ENCODE results near the gene IPO11.

DNA sequence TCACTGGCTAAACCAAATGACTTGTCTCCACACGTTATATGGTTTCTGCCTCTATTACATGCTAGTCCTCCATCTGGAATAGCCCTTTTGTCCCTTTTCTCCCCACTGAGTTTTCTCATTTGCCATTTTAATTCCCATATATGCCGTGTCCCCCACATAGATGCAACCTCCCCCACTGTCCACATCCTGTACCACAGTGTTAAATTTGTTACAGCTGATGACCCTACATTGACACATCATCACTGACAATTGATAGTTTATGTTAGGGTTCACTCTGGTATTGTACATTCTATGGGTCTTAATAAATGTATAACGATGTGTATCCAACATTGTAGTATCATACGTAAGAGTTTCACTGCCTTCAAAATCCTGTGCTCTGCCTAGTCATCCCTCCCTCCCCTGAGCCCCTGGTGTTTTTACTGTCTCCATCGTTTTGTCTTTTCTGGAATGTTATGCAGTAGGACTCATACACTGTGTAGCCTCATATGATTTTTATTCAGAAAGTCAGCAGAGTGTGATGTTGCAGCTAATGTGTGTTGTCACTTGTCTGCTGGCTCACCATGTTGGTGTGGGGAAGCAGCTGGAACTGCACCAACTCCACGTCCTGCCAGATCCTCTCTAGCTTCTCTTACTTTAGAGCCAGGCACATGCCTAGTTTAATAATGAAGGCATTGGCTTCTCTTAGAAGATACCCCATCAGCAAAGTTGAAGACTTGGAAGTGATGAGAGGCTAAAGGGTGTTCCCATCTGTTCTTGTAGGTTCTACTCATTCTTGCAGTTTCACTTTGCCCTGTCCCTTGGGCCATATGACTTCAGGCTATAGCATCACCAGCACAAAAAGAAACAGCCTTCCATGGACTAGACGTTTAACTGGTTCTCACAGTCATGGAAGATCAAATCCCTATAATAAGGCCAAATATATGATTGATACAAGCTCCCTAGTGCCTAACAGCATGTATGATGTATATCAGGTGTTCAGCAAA lies 196.3 kb downstream of the IPO11 start:
- TF ChIP-seq, protein P1, sequence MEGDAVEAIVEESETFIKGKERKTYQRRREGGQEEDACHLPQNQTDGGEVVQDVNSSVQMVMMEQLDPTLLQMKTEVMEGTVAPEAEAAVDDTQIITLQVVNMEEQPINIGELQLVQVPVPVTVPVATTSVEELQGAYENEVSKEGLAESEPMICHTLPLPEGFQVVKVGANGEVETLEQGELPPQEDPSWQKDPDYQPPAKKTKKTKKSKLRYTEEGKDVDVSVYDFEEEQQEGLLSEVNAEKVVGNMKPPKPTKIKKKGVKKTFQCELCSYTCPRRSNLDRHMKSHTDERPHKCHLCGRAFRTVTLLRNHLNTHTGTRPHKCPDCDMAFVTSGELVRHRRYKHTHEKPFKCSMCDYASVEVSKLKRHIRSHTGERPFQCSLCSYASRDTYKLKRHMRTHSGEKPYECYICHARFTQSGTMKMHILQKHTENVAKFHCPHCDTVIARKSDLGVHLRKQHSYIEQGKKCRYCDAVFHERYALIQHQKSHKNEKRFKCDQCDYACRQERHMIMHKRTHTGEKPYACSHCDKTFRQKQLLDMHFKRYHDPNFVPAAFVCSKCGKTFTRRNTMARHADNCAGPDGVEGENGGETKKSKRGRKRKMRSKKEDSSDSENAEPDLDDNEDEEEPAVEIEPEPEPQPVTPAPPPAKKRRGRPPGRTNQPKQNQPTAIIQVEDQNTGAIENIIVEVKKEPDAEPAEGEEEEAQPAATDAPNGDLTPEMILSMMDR (conservative IDR thresholded peaks at IDR 0.05), result no peak
- TF ChIP-seq ZFX (IDR thresholded peaks at IDR 0.05), result no peak
